Keratinocyte (primary cell): Measurements from ENCODE around the gene DZIP1L. TPM values are rescaled to one million over a fixed set of nuclear protein-coding genes. Genes with fewer than 3 reads are reported as not detected.

Experiments used
- DNase-seq: peaks from one replicate; pipeline ENCODE4 v3.0.0-alpha.2; 2011; ENCODE audit warnings: low read depth, missing footprints, low spot score
- FAIRE-seq: peaks from 2 replicates; lab custom pipeline; 2011; peaks lifted over from hg19 to GRCh38; lab: Jason Lieb, UNC
- H2AFZ ChIP-seq: 2 replicates; pipeline ENCODE4 v1.6.0; 2012; ENCODE audit warnings: low read length, control low read depth, inconsistent platforms; ENCODE audit not compliant: control insufficient read depth
- H3K27ac ChIP-seq: 2 replicates; pipeline ENCODE4 v1.5.1; 2011; ENCODE audit warnings: low read length; ENCODE audit not compliant: control insufficient read depth, insufficient read depth
- H3K27me3 ChIP-seq: 3 replicates; pipeline ENCODE4 v1.6.0; 2011; ENCODE audit warnings: low read length; ENCODE audit not compliant: control insufficient read depth, insufficient read depth; ENCODE audit errors: extremely low read depth
- H3K36me3 ChIP-seq, 2 experiments: 2 replicates in 1 of 2; 3 replicates in 1 of 2; pipeline ENCODE4 v1.5.1; 2011; ENCODE audit warnings: low read length in 2 of 2, mild to moderate bottlenecking in 1 of 2; ENCODE audit not compliant: control insufficient read depth in 2 of 2, insufficient read depth in 2 of 2; ENCODE audit errors: extremely low read depth in 1 of 2
- H3K4me1 ChIP-seq: 3 replicates; pipeline ENCODE4 v1.5.1; 2011; ENCODE audit warnings: low read length; ENCODE audit not compliant: control insufficient read depth, insufficient read depth; ENCODE audit errors: extremely low read depth
- H3K4me2 ChIP-seq: 3 replicates; pipeline ENCODE4 v1.6.0; 2011; ENCODE audit warnings: low read depth, low read length; ENCODE audit not compliant: control insufficient read depth, insufficient read depth; ENCODE audit errors: extremely low read depth
- H3K4me3 ChIP-seq, 3 experiments: fragments of 200-600 bp in 1 of 3; sonication (generic) in 1 of 3; 2 replicates in 2 of 3; 3 replicates in 1 of 3; pipeline ENCODE4 v1.5.1; 2011 to 2016; ENCODE audit warnings: low read length in 3 of 3, mild to moderate bottlenecking in 3 of 3, control low read depth in 2 of 3, inconsistent platforms in 1 of 3, low read depth in 1 of 3, mixed read lengths in 1 of 3, mixed run types in 1 of 3, moderate library complexity in 1 of 3; ENCODE audit not compliant: control insufficient read depth in 2 of 3, insufficient read depth in 2 of 3; ENCODE audit errors: extremely low read depth in 1 of 3
- H3K79me2 ChIP-seq: 2 replicates; pipeline ENCODE4 v1.6.0; 2012; ENCODE audit warnings: low read length; ENCODE audit not compliant: control insufficient read depth, insufficient read depth
- H3K9ac ChIP-seq: 3 replicates; pipeline ENCODE4 v1.6.0; 2011; ENCODE audit warnings: low read length; ENCODE audit not compliant: control insufficient read depth, insufficient read depth; ENCODE audit errors: extremely low read depth
- H3K9me1 ChIP-seq: 3 replicates; pipeline ENCODE4 v1.6.0; 2011; ENCODE audit warnings: low read length; ENCODE audit not compliant: control insufficient read depth, insufficient read depth; ENCODE audit errors: extremely low read depth
- H3K9me3 ChIP-seq: 2 replicates; pipeline ENCODE4 v1.5.1; 2012; ENCODE audit warnings: low read depth, low read length; ENCODE audit not compliant: control insufficient read depth
- H4K20me1 ChIP-seq: 3 replicates; pipeline ENCODE4 v1.6.0; 2011; ENCODE audit warnings: low read length; ENCODE audit not compliant: control insufficient read depth, insufficient read depth; ENCODE audit errors: extremely low read depth
- CTCF ChIP-seq, 3 experiments: IDR thresholded peaks in 1 of 3; conservative IDR thresholded peaks in 1 of 3; optimal IDR thresholded peaks in 1 of 3; 2 replicates in 2 of 3; 3 replicates in 1 of 3; pipeline versions ENCODE3 to v1.5.1; 2011; ENCODE audit warnings: low read length in 3 of 3, mild to moderate bottlenecking in 3 of 3, moderate library complexity in 2 of 3, control low read depth in 1 of 3, inconsistent platforms in 1 of 3; ENCODE audit not compliant: insufficient read depth in 2 of 3; ENCODE audit errors: extremely low read depth in 1 of 3
- EZH2 ChIP-seq: IDR thresholded peaks from one replicate; pipeline ENCODE4 v1.6.1; 2012; ENCODE audit warnings: inconsistent platforms, mild to moderate bottlenecking, low read length, moderate library complexity
- dilution Hi-C: fragments of 300-500 bp; cut with MboI; formaldehyde crosslinking; loops from one replicate; pipeline ENCODE4 v1.7.0; 2020; ENCODE audit warnings: low sequenced_read_pairs; ENCODE audit not compliant: extremely low pct_ligation_motif_present
- polyA plus RNA-seq, 5 experiments: library from polyadenylated mRNA; depleted of rRNA in 3 of 5; stranded (reverse) in 3 of 5; stranded (forward) in 1 of 5; unstranded in 1 of 5; fragments of >200 nt; gene quantifications; 1 replicate in 1 of 5; 2 replicates in 3 of 5; 3 replicates in 1 of 5; pipeline versions ENCODE4 v1.2.1 to v1.2.3, GENCODE V29; 2011 to 2012; ENCODE audit warnings: missing spikeins in 2 of 5, low read depth in 1 of 5, low replicate concordance in 1 of 5

The DZIP1L gene
- polyA plus RNA-seq, 1 donor (not counting 4 experiments of a cell fraction or from before 2014, with no cell fraction given): 1.7 TPM

GRCh38 chr3:138027821-138028220 is 87.6 kb downstream of the DZIP1L start:
- H3K4me2 ChIP-seq: no peak overlapping the region
- DNase-seq: no peak
- no peak for FAIRE-seq

GRCh38 chr3:138025553-138025952 is 89.9 kb downstream of the DZIP1L start:
- Histone ChIP-seq H3K4me3 (no peak overlapping the region), H3K9ac (no peak overlapping the region), H3K4me2 (no peak overlapping the region), H3K9me1 (no peaks in the 10 kb centered on the region), H4K20me1 (no peaks in the 10 kb centered on the region), H3K27ac (no peak overlapping the region), H3K4me1 (no peaks in the 10 kb centered on the region), H3K9me3 (no peaks in the 10 kb centered on the region), H2AFZ (no peak overlapping the region), H3K27me3 (no peaks in the 10 kb centered on the region), H3K79me2 (no peaks in the 10 kb centered on the region), H3K36me3 (no peaks in the 10 kb centered on the region)
- FAIRE-seq (no peak), DNase-seq (no peak)
- dilution Hi-C loops: no loop called here
- TF ChIP-seq EZH2 (no peak), CTCF (optimal IDR thresholded peaks at IDR 0.05 in 1 of 3, IDR thresholded peaks at IDR 0.05 in 1 of 3, conservative IDR thresholded peaks at IDR 0.05 in 1 of 3; ENCODE audit: extremely low read depth in 1 of 3, insufficient read depth in 2 of 3, low read length in 3 of 3) (no peak)

More at GRCh38 chr3:138027821-138028220, 87.6 kb downstream of the DZIP1L start:
- Histone ChIP-seq H2AFZ (no peak overlapping the region), H3K4me3 (no peak overlapping the region), H3K4me1 (no peaks in the 10 kb centered on the region), H3K27me3 (no peaks in the 10 kb centered on the region), H3K9ac (no peak overlapping the region), H3K36me3 (no peaks in the 10 kb centered on the region), H3K27ac (no peak overlapping the region), H3K79me2 (no peaks in the 10 kb centered on the region), H4K20me1 (no peaks in the 10 kb centered on the region), H3K9me1 (no peaks in the 10 kb centered on the region), H3K9me3 (no peaks in the 10 kb centered on the region)
- dilution Hi-C loops: no loop called here
- TF ChIP-seq CTCF (optimal IDR thresholded peaks at IDR 0.05 in 1 of 3, IDR thresholded peaks at IDR 0.05 in 1 of 3, conservative IDR thresholded peaks at IDR 0.05 in 1 of 3; ENCODE audit: extremely low read depth in 1 of 3, insufficient read depth in 2 of 3, low read length in 3 of 3) (no peak), EZH2 (no peak)
